HFF-Myc (cell line): ENCODE results near the gene TMUB1.
A peak's percentile ranks its signal among the peaks of the same experiment; 100 is the strongest.

Experiments used
- DNase-seq: peaks from one replicate; pipeline ENCODE4 v3.0.0-alpha.2; 2011; ENCODE audit warnings: low read depth; ENCODE audit errors: extremely low read depth
- H3K4me3 ChIP-seq: replicated peaks from 2 replicates; pipeline ENCODE4 v1.5.1; 2011; ENCODE audit warnings: low read depth, mild to moderate bottlenecking, control low read depth, low read length
- TF ChIP-seq, protein P1 (sequence below): IDR thresholded peaks from 2 replicates; pipeline ENCODE4 v1.5.1; 2012; ENCODE audit warnings: mild to moderate bottlenecking, low read depth, low read length, control low read depth; ENCODE audit errors: missing control alignments

The TMUB1 gene

DNA sequence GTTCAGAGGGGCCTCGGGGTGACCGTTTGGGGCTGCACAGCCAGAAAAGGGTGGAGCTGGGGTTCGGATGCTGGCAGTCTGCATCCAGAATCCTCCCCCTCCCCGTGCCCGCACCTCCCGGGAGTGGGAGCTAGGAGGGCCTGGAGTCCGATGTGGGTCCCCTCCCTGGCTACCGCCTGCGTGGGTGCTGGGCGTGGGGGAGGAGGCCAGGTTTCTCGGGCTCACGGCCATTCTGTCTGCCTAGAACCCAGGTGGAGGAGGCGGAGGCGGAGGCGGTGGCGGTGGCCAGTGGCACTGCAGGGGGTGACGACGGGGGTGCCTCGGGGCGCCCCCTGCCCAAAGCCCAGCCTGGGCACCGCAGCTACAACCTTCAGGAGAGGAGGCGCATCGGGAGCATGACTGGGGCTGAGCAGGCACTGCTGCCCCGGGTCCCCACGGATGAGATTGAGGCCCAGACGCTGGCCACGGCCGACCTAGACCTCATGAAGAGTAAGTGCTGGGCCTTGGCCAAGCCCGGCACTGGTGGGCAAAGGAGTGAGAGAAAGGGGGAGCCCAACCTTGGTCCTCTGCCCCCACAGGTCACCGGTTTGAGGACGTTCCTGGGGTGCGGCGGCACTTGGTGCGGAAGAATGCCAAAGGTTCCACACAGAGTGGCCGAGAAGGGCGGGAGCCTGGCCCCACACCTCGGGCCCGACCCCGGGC is 16.9 kb downstream of the TMUB1 start:
- DNase-seq: no peak
- no peak overlapping the region for H3K4me3 ChIP-seq
- TF ChIP-seq, protein P1, sequence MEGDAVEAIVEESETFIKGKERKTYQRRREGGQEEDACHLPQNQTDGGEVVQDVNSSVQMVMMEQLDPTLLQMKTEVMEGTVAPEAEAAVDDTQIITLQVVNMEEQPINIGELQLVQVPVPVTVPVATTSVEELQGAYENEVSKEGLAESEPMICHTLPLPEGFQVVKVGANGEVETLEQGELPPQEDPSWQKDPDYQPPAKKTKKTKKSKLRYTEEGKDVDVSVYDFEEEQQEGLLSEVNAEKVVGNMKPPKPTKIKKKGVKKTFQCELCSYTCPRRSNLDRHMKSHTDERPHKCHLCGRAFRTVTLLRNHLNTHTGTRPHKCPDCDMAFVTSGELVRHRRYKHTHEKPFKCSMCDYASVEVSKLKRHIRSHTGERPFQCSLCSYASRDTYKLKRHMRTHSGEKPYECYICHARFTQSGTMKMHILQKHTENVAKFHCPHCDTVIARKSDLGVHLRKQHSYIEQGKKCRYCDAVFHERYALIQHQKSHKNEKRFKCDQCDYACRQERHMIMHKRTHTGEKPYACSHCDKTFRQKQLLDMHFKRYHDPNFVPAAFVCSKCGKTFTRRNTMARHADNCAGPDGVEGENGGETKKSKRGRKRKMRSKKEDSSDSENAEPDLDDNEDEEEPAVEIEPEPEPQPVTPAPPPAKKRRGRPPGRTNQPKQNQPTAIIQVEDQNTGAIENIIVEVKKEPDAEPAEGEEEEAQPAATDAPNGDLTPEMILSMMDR: no peak

DNA sequence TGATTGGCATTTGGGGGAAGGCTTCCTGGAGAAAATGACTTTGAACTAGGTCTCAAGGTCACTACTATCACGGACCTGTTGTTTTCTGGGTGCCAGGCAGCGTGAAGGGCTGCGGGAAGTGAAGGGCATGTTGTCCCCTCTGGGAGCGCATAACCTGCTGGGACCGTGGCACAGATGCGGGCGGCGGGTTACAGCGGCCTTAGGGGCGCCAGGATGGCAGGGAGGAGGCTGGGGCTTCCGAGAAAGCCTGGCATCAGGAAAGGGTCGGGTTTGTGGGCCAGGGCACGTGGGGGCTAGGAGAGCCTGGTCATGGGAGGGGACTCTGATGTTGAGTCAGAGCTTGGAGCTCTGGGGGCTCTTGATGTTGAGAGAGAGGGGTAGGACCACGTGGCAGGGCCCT is 17.8 kb downstream of the TMUB1 start:
- TF ChIP-seq, protein P1: no peak
- no peak for DNase-seq
- H3K4me3 ChIP-seq: no peak overlapping the region

DNA sequence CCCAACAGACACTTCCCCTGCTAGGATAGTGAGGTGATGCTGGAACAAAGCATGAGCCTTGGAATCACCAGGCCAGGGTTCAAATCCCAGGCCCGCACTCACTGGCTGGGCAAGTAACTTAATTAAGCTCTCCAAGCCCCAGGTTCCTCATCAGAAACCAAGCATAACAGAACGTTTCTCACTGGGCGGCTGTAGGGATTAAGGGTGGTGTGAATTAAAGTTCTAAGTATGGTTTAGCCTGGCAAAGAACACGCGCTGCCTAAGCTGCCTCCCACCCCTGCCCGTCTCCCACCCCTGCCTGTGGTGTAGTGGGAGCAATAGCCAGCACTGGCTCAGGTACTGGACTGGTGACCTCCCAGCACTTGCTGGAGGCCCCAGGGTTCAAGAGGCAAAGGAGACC is 18.3 kb downstream of the TMUB1 start:
- no peak for DNase-seq
- TF ChIP-seq, protein P1: no peak
- H3K4me3 ChIP-seq: no peak overlapping the region

DNA sequence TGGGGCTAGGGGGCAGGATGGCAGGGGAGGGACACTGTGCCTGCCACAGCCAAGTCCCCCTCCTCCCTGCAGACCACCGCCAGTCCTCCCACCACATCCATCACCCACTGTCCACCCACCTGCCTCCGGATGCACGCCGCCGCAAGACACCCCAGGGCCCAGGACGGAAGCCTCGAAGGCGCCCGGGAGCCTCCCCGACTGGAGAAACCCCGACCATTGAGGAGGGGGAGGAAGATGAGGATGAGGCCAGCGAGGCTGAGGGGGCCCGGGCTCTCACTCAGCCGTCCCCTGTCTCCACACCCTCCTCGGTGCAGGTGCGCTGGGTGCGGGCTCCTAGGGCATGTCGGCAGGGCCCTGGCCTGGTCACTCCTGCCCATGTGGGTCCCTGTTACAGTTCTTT is 18.8 kb downstream of the TMUB1 start:
- no peak for DNase-seq
- TF ChIP-seq, protein P1: no peak
- H3K4me3 ChIP-seq: no peak overlapping the region

DNA sequence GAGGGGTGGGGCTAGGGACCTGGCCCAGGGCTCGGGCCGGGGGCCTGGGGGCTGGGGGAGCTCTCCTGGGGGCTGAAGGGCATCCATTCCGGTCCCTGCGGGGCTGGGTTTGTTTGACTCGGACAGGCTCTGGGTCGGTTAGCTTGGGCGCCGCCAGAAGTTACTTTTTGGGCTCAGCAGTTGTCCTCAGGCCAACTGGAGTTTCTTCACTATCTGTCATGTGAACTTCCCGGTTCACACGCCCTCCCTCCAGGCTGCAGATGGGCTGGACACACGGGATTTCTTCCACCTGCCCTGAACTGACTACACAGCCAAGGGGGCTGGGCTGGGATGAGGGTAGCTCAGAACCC is 20.1 kb downstream of the TMUB1 start:
- no peak for DNase-seq
- TF ChIP-seq, protein P1: no peak
- H3K4me3 ChIP-seq: peak overlapping the region; percentile 30

DNA sequence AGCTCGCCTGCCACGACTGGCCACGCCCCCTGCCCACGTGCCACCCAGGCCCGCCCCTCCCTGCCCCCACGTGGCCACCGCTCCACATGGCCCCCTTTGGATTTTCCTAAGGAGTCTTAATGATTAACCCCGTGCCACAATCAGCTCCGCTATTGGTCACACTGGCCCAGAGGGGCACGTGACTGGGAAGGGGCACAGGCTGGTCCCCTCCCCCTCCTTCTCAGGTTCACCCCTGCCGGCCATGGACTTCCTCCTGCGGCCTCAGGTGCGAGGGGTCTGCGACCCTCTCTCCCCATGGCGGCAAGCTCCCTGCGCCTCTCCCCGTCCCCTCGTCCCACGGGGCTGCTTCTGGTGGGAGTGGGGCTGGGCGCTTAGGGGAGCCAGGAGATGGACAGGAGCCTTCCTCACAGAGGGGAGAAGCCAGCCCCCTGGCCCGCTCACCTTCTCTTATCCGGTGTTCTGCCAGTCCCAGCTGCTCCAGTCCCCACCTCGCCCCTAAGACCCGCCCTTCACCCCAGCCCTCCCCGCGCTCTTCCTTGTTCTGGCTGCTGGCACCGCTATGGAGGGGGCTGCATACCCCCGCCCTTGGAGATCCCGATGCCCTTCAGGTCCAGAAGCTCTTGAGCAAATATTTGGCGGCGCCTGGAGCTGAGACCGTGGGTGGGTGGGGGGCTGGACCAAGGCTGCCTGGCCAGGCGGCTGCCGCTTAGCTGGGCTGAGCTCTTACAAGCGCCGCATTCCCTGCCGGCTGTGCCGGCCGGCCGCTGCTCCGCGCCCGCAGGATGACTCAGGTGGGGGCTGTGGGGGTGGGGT is 20.7 kb downstream of the TMUB1 start:
- DNase-seq: no peak
- H3K4me3 ChIP-seq: peak overlapping the region; percentile 83
- TF ChIP-seq, protein P1: no peak
